ENCODE results near the gene CD300LF.

GRCh38 chr17:74649909-74650308 is 62.8 kb downstream of the CD300LF start:
- TF ChIP-seq CTCF (conservative IDR thresholded peaks at IDR 0.05) (no peak), EZH2 (IDR thresholded peaks at IDR 0.05; ENCODE audit: low read depth) (no peak)
